ENCODE measurements around the gene MS4A4A. TPM values are rescaled to one million over a fixed set of nuclear protein-coding genes. Genes with fewer than 3 reads are reported as not detected.

Gene MS4A4A
- total RNA-seq, 1 donor from 2014 or later, result 7.9 TPM

DNA sequence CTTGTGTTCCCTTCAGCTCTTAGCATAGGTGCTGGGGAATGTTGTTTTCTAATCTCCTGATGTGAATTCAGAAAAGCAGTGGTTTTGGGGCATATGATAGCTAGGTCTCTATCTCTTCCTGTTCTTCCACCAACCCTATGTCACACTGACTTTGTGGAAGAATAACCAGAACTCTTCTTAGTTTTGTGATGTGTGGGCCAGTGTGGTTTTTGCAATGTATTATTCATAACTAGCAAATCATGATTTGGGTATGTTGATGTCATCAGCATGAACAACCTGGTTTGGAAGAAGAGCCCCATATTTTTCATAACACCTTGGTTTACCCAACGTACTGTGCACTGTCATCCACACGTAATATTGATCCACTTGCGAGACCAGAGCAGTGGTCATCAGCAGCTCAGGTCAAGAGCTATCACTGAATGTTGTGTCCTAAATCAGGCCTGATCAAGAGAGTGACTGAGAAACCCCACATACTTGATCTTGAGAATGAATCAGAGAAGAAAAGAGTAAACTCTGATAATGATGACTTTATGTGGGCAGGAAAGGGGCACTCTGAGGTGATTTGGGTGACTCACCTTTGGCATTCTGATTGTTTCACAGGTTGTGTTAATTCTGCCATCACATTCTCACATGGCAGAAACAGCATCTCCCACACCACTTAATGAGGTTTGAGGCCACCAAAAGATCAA, 27.2 kb downstream of the MS4A4A start:
- H3K9me3 ChIP-seq, result no peaks in the 10 kb centered on the region
- H3K4me1 ChIP-seq, result no peaks in the 10 kb centered on the region
- H3K27ac ChIP-seq, result no peak overlapping the region
- no peaks in the 10 kb centered on the region for H3K36me3 ChIP-seq
- TF ChIP-seq, protein P1, sequence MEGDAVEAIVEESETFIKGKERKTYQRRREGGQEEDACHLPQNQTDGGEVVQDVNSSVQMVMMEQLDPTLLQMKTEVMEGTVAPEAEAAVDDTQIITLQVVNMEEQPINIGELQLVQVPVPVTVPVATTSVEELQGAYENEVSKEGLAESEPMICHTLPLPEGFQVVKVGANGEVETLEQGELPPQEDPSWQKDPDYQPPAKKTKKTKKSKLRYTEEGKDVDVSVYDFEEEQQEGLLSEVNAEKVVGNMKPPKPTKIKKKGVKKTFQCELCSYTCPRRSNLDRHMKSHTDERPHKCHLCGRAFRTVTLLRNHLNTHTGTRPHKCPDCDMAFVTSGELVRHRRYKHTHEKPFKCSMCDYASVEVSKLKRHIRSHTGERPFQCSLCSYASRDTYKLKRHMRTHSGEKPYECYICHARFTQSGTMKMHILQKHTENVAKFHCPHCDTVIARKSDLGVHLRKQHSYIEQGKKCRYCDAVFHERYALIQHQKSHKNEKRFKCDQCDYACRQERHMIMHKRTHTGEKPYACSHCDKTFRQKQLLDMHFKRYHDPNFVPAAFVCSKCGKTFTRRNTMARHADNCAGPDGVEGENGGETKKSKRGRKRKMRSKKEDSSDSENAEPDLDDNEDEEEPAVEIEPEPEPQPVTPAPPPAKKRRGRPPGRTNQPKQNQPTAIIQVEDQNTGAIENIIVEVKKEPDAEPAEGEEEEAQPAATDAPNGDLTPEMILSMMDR (IDR thresholded peaks at IDR 0.05), result no peak
- intact Hi-C loops (cut with DNase I), result no loop called here
- no peak overlapping the region for H3K4me3 ChIP-seq
- DNase-seq (ENCODE audit: low spot score in 2 of 2), result no peak
- H3K27me3 ChIP-seq, result no peaks in the 10 kb centered on the region

DNA sequence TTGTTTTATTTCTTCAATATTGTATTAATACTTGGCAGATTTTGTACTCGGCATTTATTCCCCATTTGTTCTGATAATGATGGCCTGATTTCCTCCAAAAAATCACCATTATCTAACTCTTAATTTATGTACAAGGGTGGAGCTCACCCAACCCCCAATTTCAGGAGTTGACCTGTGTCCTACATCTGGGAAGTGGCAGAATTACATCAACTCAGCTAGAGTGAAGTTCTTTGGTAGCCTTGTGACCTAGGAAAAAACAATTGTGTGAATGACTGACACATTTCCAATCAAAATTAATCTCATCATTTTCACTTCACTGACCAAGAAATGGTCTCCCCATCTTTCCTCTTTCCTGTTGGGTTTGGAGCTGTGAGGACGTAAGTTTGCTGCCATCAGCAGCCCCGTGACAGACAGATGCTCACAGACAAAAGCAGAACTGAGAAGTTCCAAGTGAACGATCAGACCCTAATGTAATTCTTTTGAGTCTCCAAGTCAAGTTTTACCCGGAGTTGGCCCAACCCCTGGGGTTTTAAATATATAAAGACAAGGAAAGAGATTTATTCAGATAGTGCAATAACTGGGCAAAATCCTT, 30.0 kb downstream of the MS4A4A start:
- no peaks in the 10 kb centered on the region for H3K9me3 ChIP-seq
- H3K36me3 ChIP-seq, result no peaks in the 10 kb centered on the region
- no peak overlapping the region for H3K27ac ChIP-seq
- H3K27me3 ChIP-seq, result no peaks in the 10 kb centered on the region
- TF ChIP-seq, protein P1 (IDR thresholded peaks at IDR 0.05), result no peak
- no peak overlapping the region for H3K4me3 ChIP-seq
- intact Hi-C loops (cut with DNase I), result no loop called here
- H3K4me1 ChIP-seq, result no peaks in the 10 kb centered on the region
- peak in 1 of 2 donors; percentile 21 for DNase-seq (ENCODE audit: low spot score in 2 of 2)

DNA sequence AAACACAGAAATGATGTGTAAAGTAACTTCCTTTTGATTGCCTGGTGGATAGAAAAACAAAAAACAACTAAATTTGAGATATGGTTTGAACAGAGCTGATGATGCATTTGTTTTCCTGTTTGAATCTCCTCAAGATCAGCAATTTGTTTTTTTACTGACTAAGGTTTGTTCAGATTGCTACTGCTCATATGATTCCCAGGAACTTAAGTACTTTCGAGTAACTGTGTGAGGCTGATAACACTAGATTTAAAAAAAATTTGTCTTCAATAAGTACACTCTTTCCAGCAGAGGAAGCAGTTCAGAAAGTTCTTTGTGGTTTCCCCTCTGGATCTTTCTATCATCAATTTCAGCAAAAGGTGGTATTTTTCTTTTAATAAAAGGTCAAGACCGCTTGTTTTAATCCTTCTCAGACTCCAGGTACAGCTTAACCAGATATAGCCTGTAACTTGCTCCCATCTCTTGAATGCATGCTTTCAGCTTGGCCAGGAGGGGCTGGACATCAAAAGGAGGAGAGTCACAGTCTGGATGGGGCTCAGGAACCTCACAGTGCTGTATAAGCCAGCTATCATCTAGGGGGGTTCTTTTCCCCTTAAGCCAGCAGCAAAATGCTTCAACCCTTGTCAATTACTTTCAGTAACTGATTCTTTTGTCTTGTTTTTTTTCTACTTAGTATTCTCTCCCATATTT, 34.3 kb downstream of the MS4A4A start:
- Histone ChIP-seq H3K27ac (no peak overlapping the region), H3K4me3 (no peak overlapping the region), H3K27me3 (no peaks in the 10 kb centered on the region), H3K4me1 (no peaks in the 10 kb centered on the region), H3K9me3 (peaks cover 0 to 2% of the 10 kb centered on the region in 2 donors), H3K36me3 (no peaks in the 10 kb centered on the region)
- TF ChIP-seq, protein P1 (IDR thresholded peaks at IDR 0.05), result no peak
- DNase-seq (ENCODE audit: low spot score in 2 of 2), result no peak
- intact Hi-C loops (cut with DNase I), result no loop called here

DNA sequence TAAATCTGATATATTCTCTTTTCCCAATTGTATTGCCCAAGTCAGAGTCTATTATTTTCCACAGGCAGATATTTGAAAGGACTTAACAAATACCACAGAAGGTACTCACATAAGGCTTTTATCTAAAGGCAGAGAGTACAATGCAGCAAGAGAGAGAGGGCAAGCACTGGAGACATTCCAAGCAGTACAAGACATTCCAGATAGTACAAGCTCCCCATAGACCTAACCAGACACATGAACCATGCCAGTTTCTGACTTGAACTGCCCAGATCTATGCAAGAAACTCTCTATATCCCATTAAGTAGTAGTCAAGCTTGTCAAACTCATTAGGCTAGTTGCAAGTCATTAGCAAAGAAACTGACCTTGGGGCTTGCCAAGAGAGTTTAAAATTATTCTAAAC, 35.4 kb downstream of the MS4A4A start:
- no peaks in the 10 kb centered on the region for H3K27me3 ChIP-seq
- H3K9me3 ChIP-seq, result peaks cover 0 to 10% of the 10 kb centered on the region in 2 donors
- no peaks in the 10 kb centered on the region for H3K36me3 ChIP-seq
- TF ChIP-seq, protein P1 (IDR thresholded peaks at IDR 0.05), result no peak
- no peaks in the 10 kb centered on the region for H3K4me1 ChIP-seq
- H3K4me3 ChIP-seq, result no peak overlapping the region
- intact Hi-C loops (cut with DNase I), result no loop called here
- H3K27ac ChIP-seq, result no peak overlapping the region
- DNase-seq (ENCODE audit: low spot score in 2 of 2), result no peak

DNA sequence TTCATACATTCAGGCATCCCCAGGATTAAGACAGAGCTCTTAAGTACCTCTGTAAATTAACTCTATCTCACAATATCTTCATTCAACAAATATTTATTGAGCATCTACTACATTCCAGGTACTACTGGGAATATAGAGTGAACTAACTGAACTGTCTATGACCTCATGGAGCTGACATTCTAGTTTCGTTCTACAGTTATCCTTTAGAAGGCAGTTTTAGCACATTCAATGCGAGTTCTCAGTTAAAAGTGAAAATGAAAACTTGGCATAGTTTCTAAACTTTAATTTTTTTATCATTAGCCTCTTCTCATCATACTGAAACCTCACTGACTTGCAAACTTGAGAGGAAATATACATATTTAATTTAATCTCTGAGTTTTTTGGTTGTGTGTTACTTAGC, 35.9 kb downstream of the MS4A4A start:
- no peaks in the 10 kb centered on the region for H3K27me3 ChIP-seq
- no peak overlapping the region for H3K4me3 ChIP-seq
- H3K4me1 ChIP-seq, result no peaks in the 10 kb centered on the region
- TF ChIP-seq, protein P1 (IDR thresholded peaks at IDR 0.05), result no peak
- intact Hi-C loops (cut with DNase I), result no loop called here
- no peak for DNase-seq (ENCODE audit: low spot score in 2 of 2)
- no peak overlapping the region for H3K27ac ChIP-seq
- no peaks in the 10 kb centered on the region for H3K36me3 ChIP-seq
- peaks cover 0 to 10% of the 10 kb centered on the region in 2 donors for H3K9me3 ChIP-seq

Measured in ascending aorta (tissue), 2 donors.